ENCODE results near the gene KLF11.
"Not testable (repeated sequence)": the region's sequence is repeated elsewhere in the genome, so short reads cannot be mapped to it uniquely, and the experiment has no call there.

Gene KLF11

DNA sequence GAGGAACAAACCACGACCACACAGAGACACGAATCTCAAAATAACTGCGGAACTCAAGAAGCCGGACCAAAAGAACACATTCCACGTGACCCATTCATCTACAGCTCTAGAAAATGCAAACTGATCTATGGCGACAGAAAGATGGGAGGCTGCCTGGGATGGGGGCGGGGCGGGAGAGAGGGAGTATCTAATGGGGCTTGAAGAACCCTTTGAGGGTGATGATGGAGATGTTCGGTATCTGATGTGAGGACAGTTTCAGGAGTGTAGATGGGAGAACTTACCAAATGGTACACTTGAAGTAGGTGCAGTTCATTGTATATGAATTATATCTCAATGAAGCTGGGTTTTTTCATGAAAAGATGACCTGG, 34.6 kb upstream of the KLF11 start:
- TF ChIP-seq, protein P1, sequence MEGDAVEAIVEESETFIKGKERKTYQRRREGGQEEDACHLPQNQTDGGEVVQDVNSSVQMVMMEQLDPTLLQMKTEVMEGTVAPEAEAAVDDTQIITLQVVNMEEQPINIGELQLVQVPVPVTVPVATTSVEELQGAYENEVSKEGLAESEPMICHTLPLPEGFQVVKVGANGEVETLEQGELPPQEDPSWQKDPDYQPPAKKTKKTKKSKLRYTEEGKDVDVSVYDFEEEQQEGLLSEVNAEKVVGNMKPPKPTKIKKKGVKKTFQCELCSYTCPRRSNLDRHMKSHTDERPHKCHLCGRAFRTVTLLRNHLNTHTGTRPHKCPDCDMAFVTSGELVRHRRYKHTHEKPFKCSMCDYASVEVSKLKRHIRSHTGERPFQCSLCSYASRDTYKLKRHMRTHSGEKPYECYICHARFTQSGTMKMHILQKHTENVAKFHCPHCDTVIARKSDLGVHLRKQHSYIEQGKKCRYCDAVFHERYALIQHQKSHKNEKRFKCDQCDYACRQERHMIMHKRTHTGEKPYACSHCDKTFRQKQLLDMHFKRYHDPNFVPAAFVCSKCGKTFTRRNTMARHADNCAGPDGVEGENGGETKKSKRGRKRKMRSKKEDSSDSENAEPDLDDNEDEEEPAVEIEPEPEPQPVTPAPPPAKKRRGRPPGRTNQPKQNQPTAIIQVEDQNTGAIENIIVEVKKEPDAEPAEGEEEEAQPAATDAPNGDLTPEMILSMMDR (IDR thresholded peaks at IDR 0.05; ENCODE audit: low read depth, low read length), result no peak
- H3K4me3 ChIP-seq (replicated peaks in 1 of 2; ENCODE audit: low read depth in 2 of 2, low read length in 2 of 2), result no peak overlapping the region
- DNase-seq (ENCODE audit: low read depth in 2 of 2), result peak in 1 of 2 donors; percentile 21

DNA sequence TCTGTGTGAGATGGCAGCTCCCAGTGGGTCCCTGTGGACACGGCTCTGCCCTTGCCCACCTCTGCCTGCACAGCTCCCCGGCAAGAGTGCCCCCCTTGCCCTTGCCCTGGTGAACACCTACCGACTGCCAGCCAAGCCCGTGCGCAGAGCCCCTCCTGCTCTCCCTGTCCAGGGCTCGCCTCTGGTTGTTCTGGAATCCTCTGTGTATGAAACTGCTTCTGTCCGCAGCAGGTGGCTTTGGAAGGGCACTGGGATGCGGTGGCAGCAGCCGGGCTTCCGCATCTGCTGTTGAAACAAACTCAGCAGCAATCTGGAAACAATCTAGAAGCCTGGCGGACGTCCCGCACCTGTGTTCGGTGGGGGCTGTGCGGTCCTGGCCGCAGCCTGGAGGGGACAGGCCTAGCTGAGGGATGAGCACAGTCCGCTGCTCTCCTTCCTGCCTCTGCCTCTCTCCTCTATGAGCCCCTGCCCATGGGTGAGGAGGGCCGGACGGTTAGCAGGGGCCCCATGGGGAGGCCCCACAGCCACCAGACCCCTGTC, 34.0 kb upstream of the KLF11 start:
- DNase-seq (ENCODE audit: low read depth in 2 of 2), result no peak
- TF ChIP-seq, protein P1 (IDR thresholded peaks at IDR 0.05; ENCODE audit: low read depth, low read length), result no peak
- no peak overlapping the region for H3K4me3 ChIP-seq (replicated peaks in 1 of 2; ENCODE audit: low read depth in 2 of 2, low read length in 2 of 2)

DNA sequence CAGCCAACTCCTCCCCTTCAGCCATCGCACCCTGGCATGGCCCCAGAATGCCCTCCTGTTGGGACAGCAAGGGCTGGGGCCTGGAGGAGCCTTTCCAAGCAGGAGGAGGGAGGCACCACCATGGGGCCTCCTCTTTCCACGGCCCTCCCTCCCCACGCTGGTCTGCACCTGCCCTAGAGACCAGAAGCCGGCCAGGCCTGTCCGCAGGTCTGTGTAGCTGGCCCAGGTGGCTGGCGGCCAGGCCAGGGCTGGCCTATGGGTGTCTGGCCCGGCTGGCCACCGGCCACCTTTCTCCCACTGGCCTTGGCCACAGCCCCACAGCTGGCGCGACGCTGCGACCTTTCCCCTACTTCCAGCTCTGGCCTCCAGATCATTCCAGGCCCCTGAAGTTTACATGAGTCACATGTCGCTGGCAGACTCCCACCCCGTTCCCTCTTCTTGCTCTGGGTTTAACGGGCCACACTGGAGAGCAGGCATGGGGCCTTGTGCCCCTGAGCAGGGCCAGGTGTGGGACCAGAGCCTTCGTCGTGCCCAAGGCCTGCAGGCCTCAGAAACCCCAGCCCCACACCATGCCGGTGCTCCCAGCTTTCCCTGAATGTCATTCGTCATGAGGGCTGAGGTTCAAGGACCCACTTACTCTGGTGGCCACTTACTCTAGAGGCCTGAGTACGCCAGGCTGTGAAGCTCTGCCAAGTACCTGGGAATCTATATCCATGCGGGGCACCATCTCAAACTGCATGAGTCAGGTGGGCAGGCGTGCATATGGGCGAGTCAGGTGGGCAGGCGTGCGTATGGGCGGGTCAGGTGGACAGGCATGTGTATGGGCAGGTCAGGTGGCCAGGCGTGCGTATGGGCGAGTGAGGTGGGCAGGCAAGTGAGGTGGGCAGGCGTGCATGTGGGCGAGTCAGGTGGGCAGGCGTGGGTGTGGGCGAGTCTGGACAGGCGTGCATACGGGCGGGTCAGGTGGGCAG, 33.3 kb upstream of the KLF11 start:
- DNase-seq (ENCODE audit: low read depth in 2 of 2), result peak; percentile 46 to 76
- TF ChIP-seq, protein P1 (IDR thresholded peaks at IDR 0.05; ENCODE audit: low read depth, low read length), result no peak
- no peak overlapping the region for H3K4me3 ChIP-seq (replicated peaks in 1 of 2; ENCODE audit: low read depth in 2 of 2, low read length in 2 of 2)

DNA sequence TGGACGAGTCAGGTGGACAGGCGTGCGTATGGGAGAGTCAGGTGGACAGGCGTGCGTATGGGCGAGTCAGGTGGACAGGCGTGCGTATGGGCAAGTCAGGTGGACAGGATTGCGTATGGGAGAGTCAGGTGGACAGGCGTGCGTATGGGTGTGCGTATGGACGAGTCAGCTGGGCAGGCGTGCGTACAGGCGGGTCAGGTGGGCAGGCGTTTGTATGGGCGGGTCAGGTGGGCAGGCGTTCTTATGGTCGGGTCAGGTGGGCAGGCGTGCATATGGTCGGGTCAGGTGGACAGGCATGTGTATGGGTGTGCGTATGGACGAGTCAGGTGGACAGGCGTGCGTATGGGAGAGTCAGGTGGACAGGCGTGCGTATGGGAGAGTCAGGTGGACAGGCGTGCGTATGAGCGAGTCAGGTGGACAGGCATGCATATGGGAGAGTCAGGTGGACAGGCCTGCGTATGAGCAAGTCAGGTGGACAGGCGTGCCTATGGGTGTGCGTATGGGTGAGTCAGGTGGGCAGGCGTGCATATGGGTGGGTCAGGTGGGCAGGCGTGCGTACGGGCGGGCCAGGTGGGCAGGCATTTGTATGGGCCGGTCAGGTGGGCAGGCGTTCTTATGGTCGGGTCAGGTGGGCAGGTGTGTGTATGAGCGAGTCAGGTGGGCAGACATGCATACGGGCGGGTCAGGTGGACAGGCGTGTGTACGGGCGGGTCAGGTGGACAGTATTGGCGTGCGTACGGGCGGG, 32.3 kb upstream of the KLF11 start:
- H3K4me3 ChIP-seq (replicated peaks in 1 of 2; ENCODE audit: low read depth in 2 of 2, low read length in 2 of 2); DNase-seq (ENCODE audit: low read depth in 2 of 2): not testable (repeated sequence)

DNA sequence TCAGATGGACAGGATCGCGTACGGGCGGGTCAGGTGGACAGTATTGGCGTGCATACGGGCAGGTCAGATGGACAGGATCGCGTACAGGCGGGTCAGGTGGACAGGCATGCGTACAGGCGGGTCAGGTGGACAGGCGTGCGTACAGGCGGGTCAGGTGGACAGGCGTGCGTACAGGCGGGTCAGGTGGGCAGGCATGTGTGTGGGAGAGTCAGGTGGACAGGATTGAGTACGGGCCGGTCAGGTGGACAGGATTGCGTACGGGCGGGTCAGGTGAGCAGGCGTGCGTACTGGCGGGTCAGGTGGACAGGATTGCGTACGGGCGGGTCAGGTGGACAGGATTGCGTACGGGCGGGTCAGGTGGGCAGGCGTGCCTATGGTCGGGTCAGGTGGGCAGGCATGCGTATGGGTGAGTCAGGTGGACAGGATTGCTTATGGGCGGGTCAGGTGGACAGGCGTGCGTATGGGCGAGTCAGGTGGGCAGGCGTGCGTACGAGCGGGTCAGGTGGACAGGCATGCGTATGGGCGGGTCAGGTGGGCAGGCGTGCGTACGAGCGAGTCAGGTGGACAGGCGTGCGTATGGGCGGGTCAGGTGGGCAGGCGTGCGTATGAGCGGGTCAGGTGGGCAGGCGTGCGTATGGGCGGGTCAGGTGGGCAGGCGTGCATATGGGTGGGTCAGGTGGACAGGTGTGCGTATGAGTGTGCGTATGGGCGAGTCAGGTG, 31.6 kb upstream of the KLF11 start:
- DNase-seq (ENCODE audit: low read depth in 2 of 2); H3K4me3 ChIP-seq (replicated peaks in 1 of 2; ENCODE audit: low read depth in 2 of 2, low read length in 2 of 2): not testable (repeated sequence)

DNA sequence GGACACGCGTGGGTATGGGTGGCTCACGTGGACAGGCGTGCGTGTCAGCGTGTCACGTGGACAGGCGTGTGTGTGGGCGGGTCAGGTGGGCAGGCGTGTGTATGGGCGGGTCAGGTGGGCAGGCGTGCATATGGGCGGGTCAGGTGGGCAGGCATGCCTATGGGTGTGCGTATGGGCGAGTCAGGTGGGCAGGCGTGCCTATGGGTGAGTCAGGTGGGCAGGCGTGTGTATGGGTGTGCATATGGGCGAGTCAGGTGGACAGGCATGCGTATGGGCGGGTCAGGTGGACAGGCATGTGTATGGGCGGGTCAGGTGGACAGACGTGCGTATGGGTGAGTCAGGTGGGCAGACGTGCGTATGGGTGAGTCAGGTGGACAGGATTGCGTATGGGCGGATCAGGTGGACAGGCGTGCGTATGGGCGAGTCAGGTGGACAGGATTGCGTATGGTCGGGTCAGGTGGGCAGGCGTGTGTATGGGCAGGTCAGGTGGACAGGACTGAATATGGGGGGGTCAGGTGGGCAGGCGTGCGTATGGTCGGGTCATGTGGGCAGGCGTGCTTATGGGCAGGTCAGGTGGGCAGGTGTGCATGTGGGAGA, 30.9 kb upstream of the KLF11 start:
- not testable (repeated sequence) for DNase-seq (ENCODE audit: low read depth in 2 of 2); H3K4me3 ChIP-seq (replicated peaks in 1 of 2; ENCODE audit: low read depth in 2 of 2, low read length in 2 of 2)

DNA sequence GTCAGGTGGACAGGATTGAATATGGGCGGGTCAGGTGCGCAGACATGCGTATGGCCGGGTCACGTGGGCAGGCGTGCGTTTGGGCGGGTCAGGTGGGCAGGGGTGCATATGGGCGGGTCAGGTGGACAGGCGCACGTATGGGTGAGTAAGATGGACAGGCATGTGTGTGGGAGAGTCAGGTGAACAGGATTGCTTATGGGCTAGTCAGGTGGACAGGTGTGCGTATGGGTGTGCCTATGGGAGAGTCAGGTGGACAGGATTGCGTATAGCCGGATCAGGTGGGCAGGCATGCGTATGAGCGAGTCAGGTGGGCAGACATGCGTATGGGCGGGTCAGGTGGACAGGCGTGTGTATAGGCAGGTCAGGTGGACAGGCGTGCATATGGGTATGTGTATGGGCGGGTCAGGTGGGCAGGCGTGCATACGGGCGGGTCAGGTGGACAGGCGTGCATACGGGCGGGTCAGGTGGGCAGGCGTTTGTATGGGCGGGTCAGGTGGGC, 30.3 kb upstream of the KLF11 start:
- H3K4me3 ChIP-seq (replicated peaks in 1 of 2; ENCODE audit: low read depth in 2 of 2, low read length in 2 of 2), result no peak overlapping the region
- no peak for DNase-seq (ENCODE audit: low read depth in 2 of 2)
- TF ChIP-seq, protein P1 (IDR thresholded peaks at IDR 0.05; ENCODE audit: low read depth, low read length), result no peak

DNA sequence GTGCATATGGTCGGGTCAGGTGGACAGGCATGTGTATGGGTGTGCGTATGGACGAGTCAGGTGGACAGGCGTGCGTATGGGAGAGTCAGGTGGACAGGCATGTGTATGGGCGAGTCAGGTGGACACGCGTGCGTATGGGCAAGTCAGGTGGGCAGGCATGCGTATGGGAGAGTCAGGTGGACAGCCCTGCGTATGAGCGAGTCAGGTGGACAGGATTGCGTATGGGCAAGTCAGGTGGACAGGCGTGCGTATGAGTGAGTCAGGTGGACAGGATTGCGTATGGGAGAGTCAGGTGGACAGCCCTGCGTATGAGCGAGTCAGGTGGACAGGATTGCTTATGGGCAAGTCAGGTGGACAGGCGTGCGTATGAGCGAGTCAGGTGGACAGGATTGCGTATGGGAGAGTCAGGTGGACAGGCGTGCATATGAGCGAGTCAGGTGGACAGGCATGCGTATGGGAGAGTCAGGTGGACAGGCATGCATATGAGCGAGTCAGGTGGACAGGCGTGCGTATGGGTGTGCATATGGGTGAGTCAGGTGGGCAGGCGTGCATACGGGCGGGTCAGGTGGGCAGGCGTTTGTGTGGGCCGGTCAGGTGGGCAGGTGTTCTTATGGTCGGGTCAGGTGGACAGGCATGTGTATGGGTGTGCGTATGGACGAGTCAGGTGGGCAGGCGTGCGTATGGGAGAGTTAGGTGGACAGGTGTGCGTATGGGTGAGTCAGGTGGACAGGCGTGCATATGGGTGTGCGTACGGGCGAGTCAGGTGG, 29.5 kb upstream of the KLF11 start:
- not testable (repeated sequence) for H3K4me3 ChIP-seq (replicated peaks in 1 of 2; ENCODE audit: low read depth in 2 of 2, low read length in 2 of 2); DNase-seq (ENCODE audit: low read depth in 2 of 2)

Data from cardiac fibroblast (primary cell).